Measurements from ENCODE around the gene MAGI1. TPM values are rescaled to one million over a fixed set of nuclear protein-coding genes. Genes with fewer than 3 reads are reported as not detected.

MAGI1 gene
- total RNA-seq, 6 donors from 2014 or later, result 33.0 to 72.9 (median 62.4) TPM

- 33 to 49% methylated on average over 5 of the region's 5 CpGs for WGBS, 2 donors
- no peak for TF ChIP-seq EP300 (IDR thresholded peaks at IDR 0.05)
- no peak for TF ChIP-seq POLR2A (IDR thresholded peaks at IDR 0.05)
- no peak for TF ChIP-seq POLR2AphosphoS5 (IDR thresholded peaks at IDR 0.05)
- no peak for TF ChIP-seq CTCF (IDR thresholded peaks at IDR 0.05)
- Histone ChIP-seq H3K9me3 (no peaks in the 10 kb centered on the region), H3K4me1 (peaks cover 0 to 6% (median 4%) of the 10 kb centered on the region in 4 donors), H3K4me3 (no peak overlapping the region), H3K27ac (peak overlapping the region in 1 of 4 donors; percentile 34), H3K36me3 (no peaks in the 10 kb centered on the region), H3K27me3 (no peaks in the 10 kb centered on the region)
- ATAC-seq (ENCODE audit: low FRiP score in 2 of 2) (no peak), DNase-seq (no peak)
Observed at GRCh38 chr3:65787340-65787739, 251.4 kb downstream of the MAGI1 start.

GRCh38 chr3:65786890-65787289 is 251.8 kb downstream of the MAGI1 start:
- DNase-seq (no peak), ATAC-seq (ENCODE audit: low FRiP score in 2 of 2) (no peak)
- Histone ChIP-seq H3K27me3 (no peaks in the 10 kb centered on the region), H3K9me3 (no peaks in the 10 kb centered on the region), H3K27ac (no peak overlapping the region), H3K4me1 (peaks cover 0 to 6% (median 4%) of the 10 kb centered on the region in 4 donors), H3K36me3 (no peaks in the 10 kb centered on the region), H3K4me3 (no peak overlapping the region)
- WGBS, 2 donors, result 83 to 88% methylated on average over 3 of the region's 3 CpGs
- TF ChIP-seq EP300 (IDR thresholded peaks at IDR 0.05) (no peak), POLR2AphosphoS5 (IDR thresholded peaks at IDR 0.05) (no peak)

- DNase-seq, result no peak
Observed at GRCh38 chr3:65785065-65785645, 253.6 kb downstream of the MAGI1 start.

GRCh38 chr3:65783117-65783516 is 255.6 kb downstream of the MAGI1 start:
- DNase-seq, result no peak
- Histone ChIP-seq H3K9me3 (no peaks in the 10 kb centered on the region), H3K27me3 (no peaks in the 10 kb centered on the region), H3K4me3 (no peak overlapping the region), H3K36me3 (no peaks in the 10 kb centered on the region), H3K4me1 (peaks cover 0 to 6% (median 4%) of the 10 kb centered on the region in 4 donors), H3K27ac (no peak overlapping the region)
- WGBS, 2 donors, result 79 to 89% methylated on average over 3 of the region's 3 CpGs
- TF ChIP-seq POLR2A (IDR thresholded peaks at IDR 0.05) (no peak), CTCF (IDR thresholded peaks at IDR 0.05) (no peak), POLR2AphosphoS5 (IDR thresholded peaks at IDR 0.05) (no peak), EP300 (IDR thresholded peaks at IDR 0.05) (no peak)
- no peak for ATAC-seq (ENCODE audit: low FRiP score in 2 of 2)

More at GRCh38 chr3:65785065-65785645, 253.6 kb downstream of the MAGI1 start:
- Histone ChIP-seq H3K36me3 (no peaks in the 10 kb centered on the region), H3K27ac (no peak overlapping the region), H3K9me3 (no peaks in the 10 kb centered on the region), H3K27me3 (no peaks in the 10 kb centered on the region), H3K4me3 (no peak overlapping the region), H3K4me1 (peaks cover 0 to 6% (median 4%) of the 10 kb centered on the region in 4 donors)
- peak in 5 of 6 experiments; percentile 33 to 65 (median 51) for TF ChIP-seq CTCF (IDR thresholded peaks at IDR 0.05)
- TF ChIP-seq POLR2AphosphoS5 (IDR thresholded peaks at IDR 0.05), result no peak
- ATAC-seq (ENCODE audit: low FRiP score in 2 of 2), result peak in 1 of 2 donors; percentile 56
- WGBS, 2 donors, result 26 to 28% methylated on average over 6 of the region's 6 CpGs

- ATAC-seq (ENCODE audit: low FRiP score in 2 of 2) (no peak), DNase-seq (no peak)
- no peak overlapping the region for H3K4me3 ChIP-seq
- H3K27ac ChIP-seq, result no peak overlapping the region
- no peaks in the 10 kb centered on the region for H3K9me3 ChIP-seq
- H3K4me1 ChIP-seq, result no peaks in the 10 kb centered on the region
- no peaks in the 10 kb centered on the region for H3K27me3 ChIP-seq
- H3K36me3 ChIP-seq, result no peaks in the 10 kb centered on the region
- TF ChIP-seq POLR2A (IDR thresholded peaks at IDR 0.05) (no peak), CTCF (IDR thresholded peaks at IDR 0.05) (no peak), POLR2AphosphoS5 (IDR thresholded peaks at IDR 0.05) (no peak), EP300 (IDR thresholded peaks at IDR 0.05) (no peak)
- WGBS, 2 donors, result 87 to 89% methylated on average over 5 of the region's 5 CpGs
Observed at GRCh38 chr3:65781594-65781993, 257.1 kb downstream of the MAGI1 start.
